ENCODE measurements around the gene ANKRD44. TPM values are rescaled to one million over a fixed set of nuclear protein-coding genes. Genes with fewer than 3 reads are reported as not detected.

The ANKRD44 gene
- total RNA-seq, 2 experiments from 2014 or later: 223 to 283 TPM

GRCh38 chr2:197158591-197159550 lies 151.7 kb downstream of the ANKRD44 start:
- Mint-ChIP-seq H3K4me1 (peaks cover 72% of the 10 kb centered on the region), H3K27me3 (no peaks in the 10 kb centered on the region), H3K4me3 (no peak overlapping the region), H3K9me3 (peaks cover 7% of the 10 kb centered on the region), H3K36me3 (ENCODE audit: low read depth) (peaks cover 37% of the 10 kb centered on the region), H3K27ac (no peak overlapping the region)
- ChIA-PET CTCF (interaction anchor here (1.0 to 1.6 kb wide), 2 partner anchors 10 to 29 kb away, joined by 3 to 4 read pairs; no protein-coding TSS in a partner anchor), POLR2A (no interaction called here)
- DNase-seq: no peak

GRCh38 chr2:197157879-197158537 lies 152.6 kb downstream of the ANKRD44 start:
- Mint-ChIP-seq H3K4me1 (peaks cover 71% of the 10 kb centered on the region), H3K9me3 (peaks cover 7% of the 10 kb centered on the region), H3K27me3 (no peaks in the 10 kb centered on the region), H3K36me3 (ENCODE audit: low read depth) (peaks cover 38% of the 10 kb centered on the region), H3K4me3 (no peak overlapping the region), H3K27ac (no peak overlapping the region)
- DNase-seq: no peak
- ChIA-PET POLR2A (no interaction called here), CTCF (interaction anchor here (1.6 kb wide), 1 partner anchor 30 kb away, joined by 4 read pairs; no protein-coding TSS in a partner anchor)

GRCh38 chr2:197156771-197157170 lies 153.8 kb downstream of the ANKRD44 start:
- no peaks in the 10 kb centered on the region for H3K27me3 Mint-ChIP-seq
- ChIA-PET CTCF (no interaction called here), POLR2A (no interaction called here)
- H3K27ac Mint-ChIP-seq: no peak overlapping the region
- H3K9me3 Mint-ChIP-seq: peaks cover 7% of the 10 kb centered on the region
- peaks cover 39% of the 10 kb centered on the region for H3K36me3 Mint-ChIP-seq (ENCODE audit: low read depth)
- peaks cover 71% of the 10 kb centered on the region for H3K4me1 Mint-ChIP-seq
- no peak for DNase-seq
- H3K4me3 Mint-ChIP-seq: no peak overlapping the region

- Mint-ChIP-seq H3K4me1 (peaks cover 70% of the 10 kb centered on the region), H3K36me3 (ENCODE audit: low read depth) (peaks cover 41% of the 10 kb centered on the region), H3K9me3 (peaks cover 7% of the 10 kb centered on the region), H3K27ac (peak overlapping the region; percentile 51), H3K27me3 (no peaks in the 10 kb centered on the region), H3K4me3 (no peak overlapping the region)
- ChIA-PET POLR2A (no interaction called here), CTCF (interaction anchor here (0.6 to 1.8 kb wide), 3 partner anchors 16 to 46 kb away, joined by 3 to 6 read pairs (median 3); no protein-coding TSS in a partner anchor)
- peak; percentile 24 for DNase-seq
These were observed 157.9 kb downstream of the ANKRD44 start for GRCh38 chr2:197152451-197153228.

GRCh38 chr2:197149546-197149945 lies 161.0 kb downstream of the ANKRD44 start:
- Mint-ChIP-seq H3K9me3 (no peaks in the 10 kb centered on the region), H3K27ac (peak overlapping the region; percentile 27), H3K27me3 (no peaks in the 10 kb centered on the region), H3K4me3 (no peak overlapping the region), H3K36me3 (ENCODE audit: low read depth) (peaks cover 45% of the 10 kb centered on the region), H3K4me1 (peaks cover 84% of the 10 kb centered on the region)
- DNase-seq: no peak
- ChIA-PET CTCF (no interaction called here), POLR2A (interaction anchor here (0.8 kb wide), 1 partner anchor 17 kb away, joined by 3 read pairs; no protein-coding TSS in a partner anchor)

GRCh38 chr2:197148401-197148800 lies 162.2 kb downstream of the ANKRD44 start:
- Mint-ChIP-seq H3K27ac (no peak overlapping the region), H3K4me3 (no peak overlapping the region), H3K4me1 (peaks cover 78% of the 10 kb centered on the region), H3K27me3 (no peaks in the 10 kb centered on the region), H3K36me3 (ENCODE audit: low read depth) (peaks cover 48% of the 10 kb centered on the region), H3K9me3 (no peaks in the 10 kb centered on the region)
- ChIA-PET CTCF (interaction anchor here (0.6 to 1.0 kb wide), 2 partner anchors 9 to 20 kb away, joined by 3 to 4 read pairs; no protein-coding TSS in a partner anchor), POLR2A (no interaction called here)
- no peak for DNase-seq

GRCh38 chr2:197147942-197148341 lies 162.6 kb downstream of the ANKRD44 start:
- Mint-ChIP-seq H3K27me3 (no peaks in the 10 kb centered on the region), H3K4me3 (no peak overlapping the region), H3K4me1 (peaks cover 75% of the 10 kb centered on the region), H3K36me3 (ENCODE audit: low read depth) (peaks cover 50% of the 10 kb centered on the region), H3K9me3 (no peaks in the 10 kb centered on the region), H3K27ac (no peak overlapping the region)
- no peak for DNase-seq
- ChIA-PET CTCF (interaction anchor here (0.6 to 1.0 kb wide), 2 partner anchors 20 to 369 kb away, joined by 3 to 5 read pairs; no protein-coding TSS in a partner anchor), POLR2A (no interaction called here)

- peaks cover 74% of the 10 kb centered on the region for H3K4me1 Mint-ChIP-seq
- no peaks in the 10 kb centered on the region for H3K27me3 Mint-ChIP-seq
- ChIA-PET POLR2A (no interaction called here), CTCF (interaction anchor here (0.6 to 1.0 kb wide), 2 partner anchors 21 to 368 kb away, joined by 3 to 5 read pairs; no protein-coding TSS in a partner anchor)
- H3K27ac Mint-ChIP-seq: peak overlapping the region; percentile 67
- no peak for DNase-seq
- no peaks in the 10 kb centered on the region for H3K9me3 Mint-ChIP-seq
- peaks cover 49% of the 10 kb centered on the region for H3K36me3 Mint-ChIP-seq (ENCODE audit: low read depth)
- no peak overlapping the region for H3K4me3 Mint-ChIP-seq
These were observed 163.6 kb downstream of the ANKRD44 start for GRCh38 chr2:197146995-197147394.

- no peaks in the 10 kb centered on the region for H3K9me3 Mint-ChIP-seq
- H3K27me3 Mint-ChIP-seq: no peaks in the 10 kb centered on the region
- no peak overlapping the region for H3K4me3 Mint-ChIP-seq
- H3K4me1 Mint-ChIP-seq: peaks cover 75% of the 10 kb centered on the region
- ChIA-PET POLR2A (no interaction called here), CTCF (interaction anchor here (0.8 to 1.9 kb wide), 3 partner anchors 11 to 22 kb away, joined by 3 to 7 read pairs (median 4); no protein-coding TSS in a partner anchor)
- peak overlapping the region; percentile 90 for H3K27ac Mint-ChIP-seq
- H3K36me3 Mint-ChIP-seq (ENCODE audit: low read depth): peaks cover 49% of the 10 kb centered on the region
- DNase-seq: peak; percentile 35
These were observed 165.0 kb downstream of the ANKRD44 start for GRCh38 chr2:197145471-197146056.

GRCh38 chr2:197144183-197144582 lies 166.4 kb downstream of the ANKRD44 start:
- Mint-ChIP-seq H3K27ac (no peak overlapping the region), H3K4me1 (peaks cover 76% of the 10 kb centered on the region), H3K4me3 (no peak overlapping the region), H3K9me3 (no peaks in the 10 kb centered on the region), H3K36me3 (ENCODE audit: low read depth) (peaks cover 42% of the 10 kb centered on the region), H3K27me3 (no peaks in the 10 kb centered on the region)
- POLR2A ChIA-PET: interaction anchor here (0.8 kb wide), 1 partner anchor 242 kb away, joined by 4 read pairs; no protein-coding TSS in a partner anchor
- no peak for DNase-seq
- CTCF ChIA-PET: interaction anchor here (0.6 to 1.9 kb wide), 5 partner anchors 10 to 1070 kb away, joined by 3 to 7 read pairs (median 4); no protein-coding TSS in a partner anchor

GRCh38 chr2:197141702-197142473 lies 168.7 kb downstream of the ANKRD44 start:
- H3K4me1 Mint-ChIP-seq: peaks cover 77% of the 10 kb centered on the region
- no peaks in the 10 kb centered on the region for H3K27me3 Mint-ChIP-seq
- no peak overlapping the region for H3K4me3 Mint-ChIP-seq
- peaks cover 51% of the 10 kb centered on the region for H3K36me3 Mint-ChIP-seq (ENCODE audit: low read depth)
- H3K9me3 Mint-ChIP-seq: no peaks in the 10 kb centered on the region
- no peak for DNase-seq
- ChIA-PET POLR2A (interaction anchor here (0.6 kb wide), 1 partner anchor 114 kb away, joined by 3 read pairs; no protein-coding TSS in a partner anchor), CTCF (interaction anchor here (1.0 to 1.2 kb wide), 2 partner anchors 8 to 15 kb away, joined by 3 to 4 read pairs; no protein-coding TSS in a partner anchor)
- H3K27ac Mint-ChIP-seq: peak overlapping the region; percentile 73

All from activated CD4-positive, alpha-beta T cell treated with anti-CD3 and anti-CD28 coated beads, Interleukin-2, amount 10 ng/mL, durations not matched to agents 7 days and 5 days (primary cell).